ENCODE measurements around the gene RIPOR3. TPM values are rescaled to one million over a fixed set of nuclear protein-coding genes. Genes with fewer than 3 reads are reported as not detected.

RIPOR3 gene
- total and polyA plus RNA-seq, 4 donors = 5.6 to 90.3 (median 16.3) TPM

- Histone ChIP-seq H3K27ac (ENCODE audit: low read depth in 1 of 2, low read length in 2 of 2) (no peak overlapping the region), H3K36me3 (ENCODE audit: control insufficient read depth in 4 of 4, insufficient read depth in 3 of 4, low read depth in 1 of 4, low read length in 3 of 4) (no peaks in the 10 kb centered on the region), H3K9me3 (ENCODE audit: control insufficient read depth in 4 of 4, low read length in 3 of 4) (peaks cover 0 to 5% (median 1%) of the 10 kb centered on the region in 4 donors), H3K9ac (ENCODE audit: low read depth in 1 of 2, low read length in 2 of 2) (no peak overlapping the region), H3K4me3 (ENCODE audit: low read depth in 1 of 3, low read length in 3 of 3) (no peak overlapping the region), H3K4me1 (ENCODE audit: control insufficient read depth in 4 of 4, insufficient read depth in 4 of 4, low read length in 3 of 4) (no peaks in the 10 kb centered on the region), H3K27me3 (ENCODE audit: control insufficient read depth in 4 of 4, insufficient read depth in 4 of 4, low read length in 3 of 4) (no peaks in the 10 kb centered on the region)
- DNase-seq (ENCODE audit: low spot score) = no peak
- TF ChIP-seq ATF3 (IDR thresholded peaks at IDR 0.05) (no peak), GABPA (IDR thresholded peaks at IDR 0.05 in 1 of 2, conservative IDR thresholded peaks at IDR 0.05 in 1 of 2) (no peak)
- WGBS = 90% methylated on average over 5 of the region's 5 CpGs
These were observed 74.3 kb downstream of the RIPOR3 start for GRCh38 chr20:50617022-50617421.

GRCh38 chr20:50615407-50615806, 75.9 kb downstream of the RIPOR3 start:
- TF ChIP-seq TAF1 (conservative IDR thresholded peaks at IDR 0.05) (no peak), JUND (IDR thresholded peaks at IDR 0.05) (no peak)
- no peak for DNase-seq (ENCODE audit: low spot score)
- Histone ChIP-seq H3K36me3 (ENCODE audit: control insufficient read depth in 4 of 4, insufficient read depth in 3 of 4, low read depth in 1 of 4, low read length in 3 of 4) (no peaks in the 10 kb centered on the region), H3K27ac (ENCODE audit: low read depth in 1 of 2, low read length in 2 of 2) (no peak overlapping the region), H3K4me1 (ENCODE audit: control insufficient read depth in 4 of 4, insufficient read depth in 4 of 4, low read length in 3 of 4) (peaks cover 0 to 5% (median 2%) of the 10 kb centered on the region in 4 donors), H3K27me3 (ENCODE audit: control insufficient read depth in 4 of 4, insufficient read depth in 4 of 4, low read length in 3 of 4) (no peaks in the 10 kb centered on the region), H3K4me3 (ENCODE audit: low read depth in 1 of 3, low read length in 3 of 3) (no peak overlapping the region), H3K9ac (ENCODE audit: low read depth in 1 of 2, low read length in 2 of 2) (no peak overlapping the region), H3K9me3 (ENCODE audit: control insufficient read depth in 4 of 4, low read length in 3 of 4) (no peaks in the 10 kb centered on the region)
- 85% methylated on average over 6 of the region's 6 CpGs for WGBS

- Histone ChIP-seq H3K27ac (ENCODE audit: low read depth in 1 of 2, low read length in 2 of 2) (no peak overlapping the region), H3K9me3 (ENCODE audit: control insufficient read depth in 4 of 4, low read length in 3 of 4) (no peaks in the 10 kb centered on the region), H3K27me3 (ENCODE audit: control insufficient read depth in 4 of 4, insufficient read depth in 4 of 4, low read length in 3 of 4) (no peaks in the 10 kb centered on the region), H3K36me3 (ENCODE audit: control insufficient read depth in 4 of 4, insufficient read depth in 3 of 4, low read depth in 1 of 4, low read length in 3 of 4) (no peaks in the 10 kb centered on the region), H3K9ac (ENCODE audit: low read depth in 1 of 2, low read length in 2 of 2) (no peak overlapping the region), H3K4me1 (ENCODE audit: control insufficient read depth in 4 of 4, insufficient read depth in 4 of 4, low read length in 3 of 4) (peaks cover 0 to 5% (median 2%) of the 10 kb centered on the region in 4 donors), H3K4me3 (ENCODE audit: low read depth in 1 of 3, low read length in 3 of 3) (no peak overlapping the region)
- TF ChIP-seq REST (IDR thresholded peaks at IDR 0.05) (no peak), NR2F2 (IDR thresholded peaks at IDR 0.05) (no peak), FOXA1 (IDR thresholded peaks at IDR 0.05) (no peak), HNF4A (conservative IDR thresholded peaks at IDR 0.05) (no peak), GABPA (IDR thresholded peaks at IDR 0.05 in 1 of 2, conservative IDR thresholded peaks at IDR 0.05 in 1 of 2) (no peak), JUND (IDR thresholded peaks at IDR 0.05) (no peak), ATF3 (IDR thresholded peaks at IDR 0.05) (no peak), RXRA (IDR thresholded peaks at IDR 0.05) (no peak), MAX (IDR thresholded peaks at IDR 0.05) (no peak), RAD21 (IDR thresholded peaks at IDR 0.05) (no peak)
- DNase-seq (ENCODE audit: low spot score) = no peak
- 94% methylated on average over 15 of the region's 15 CpGs for WGBS
These were observed 77.7 kb downstream of the RIPOR3 start for GRCh38 chr20:50613438-50614169.

All from liver (tissue), 9 donors.